SU-DHL-6 (cell line): ENCODE results near the gene KRTAP1-5.

Experiments used
- H2AFZ ChIP-seq: fragments of 200-600 bp; sonication (generic); 2 replicates; pipeline ENCODE4 v1.6.1; 2014; ENCODE audit warnings: low read depth, mild to moderate bottlenecking, moderate library complexity, mixed read lengths, antibody characterized with exemption, low read length; ENCODE audit not compliant: severe bottlenecking
- H3F3A ChIP-seq: fragments of 200-600 bp; shearing (Covaris generic); 2 replicates; pipeline ENCODE4 v1.6.0; 2016; ENCODE audit warnings: antibody characterized with exemption, mild to moderate bottlenecking; ENCODE audit not compliant: insufficient read depth
- H3K27ac ChIP-seq: fragments of 200-600 bp; sonication (generic); 2 replicates; pipeline ENCODE4 v1.5.1; 2016; ENCODE audit warnings: low read depth, mild to moderate bottlenecking, low read length, moderate library complexity, mixed read lengths
- H3K27me3 ChIP-seq: fragments of 200-600 bp; sonication (generic), shearing (Covaris generic); 2 replicates; pipeline ENCODE4 v1.6.0; 2014; ENCODE audit warnings: mild to moderate bottlenecking, low read length
- H3K36me3 ChIP-seq: fragments of 200-600 bp; sonication (generic); 2 replicates; pipeline ENCODE4 v1.6.1; 2014; ENCODE audit warnings: mild to moderate bottlenecking, low read length, mixed read lengths
- H3K4me2 ChIP-seq: fragments of 300-600, 200-600 bp; shearing (Covaris generic), sonication (generic); 2 replicates; pipeline ENCODE4 v1.6.0; 2014; ENCODE audit warnings: low read length, low read depth, mild to moderate bottlenecking; ENCODE audit not compliant: poor library complexity, severe bottlenecking
- H3K4me3 ChIP-seq: fragments of 200-600 bp; sonication (generic); 2 replicates; pipeline ENCODE4 v1.5.1; 2014; ENCODE audit warnings: antibody characterized with exemption, low read length, mild to moderate bottlenecking, mixed read lengths; ENCODE audit not compliant: insufficient read depth, poor library complexity, severe bottlenecking
- H3K79me2 ChIP-seq: fragments of 200-600 bp; sonication (generic); 2 replicates; pipeline ENCODE4 v1.6.1; 2014; ENCODE audit warnings: mild to moderate bottlenecking, low read length, moderate library complexity; ENCODE audit not compliant: insufficient read depth
- H3K9ac ChIP-seq: fragments of 200-600 bp; sonication (generic); 2 replicates; pipeline ENCODE4 v1.7.0; 2014; ENCODE audit warnings: mild to moderate bottlenecking, low read length
- H3K9me2 ChIP-seq: fragments of 200-600 bp; sonication (generic); replicated peaks from 2 replicates; pipeline ENCODE4 v1.6.1; 2014; ENCODE audit warnings: low read length; ENCODE audit not compliant: insufficient read depth
- H3K9me3 ChIP-seq: fragments of 200-600 bp; sonication (generic); 2 replicates; pipeline ENCODE4 v1.6.1; 2014; ENCODE audit warnings: low read length, mixed read lengths; ENCODE audit not compliant: insufficient read depth
- H4K20me1 ChIP-seq: fragments of 200-600 bp; sonication (generic); 2 replicates; pipeline ENCODE4 v1.6.1; 2014; ENCODE audit warnings: low read depth, mild to moderate bottlenecking, antibody characterized with exemption, low read length, moderate library complexity, mixed read lengths
- CTCF ChIP-seq: fragments of 200-600 bp; sonication (generic); IDR thresholded peaks from one replicate; pipeline ENCODE4 v1.5.1; 2017; ENCODE audit warnings: antibody characterized with exemption, mild to moderate bottlenecking, low read length, moderate library complexity; ENCODE audit not compliant: insufficient read depth, poor library complexity, severe bottlenecking
- EZH2phosphoT487 ChIP-seq: fragments of 200-600 bp; sonication (generic), shearing (Covaris generic); conservative IDR thresholded peaks from 2 replicates; pipeline ENCODE4 v1.6.1; 2018; ENCODE audit warnings: mild to moderate bottlenecking, antibody characterized with exemption, low read length, moderate library complexity, mixed read lengths

KRTAP1-5 gene

GRCh38 chr17:40993084-40993483, 33.9 kb downstream of the KRTAP1-5 start:
- Histone ChIP-seq H4K20me1 (no peaks in the 10 kb centered on the region), H3K4me3 (no peak overlapping the region), H3K9me2 (no peaks in the 10 kb centered on the region), H3K4me2 (no peak overlapping the region), H3K27me3 (no peaks in the 10 kb centered on the region), H2AFZ (no peak overlapping the region), H3K9ac (no peak overlapping the region), H3F3A (no peaks in the 10 kb centered on the region), H3K27ac (no peak overlapping the region), H3K36me3 (no peaks in the 10 kb centered on the region), H3K79me2 (no peaks in the 10 kb centered on the region), H3K9me3 (no peaks in the 10 kb centered on the region)
- TF ChIP-seq EZH2phosphoT487 (no peak), CTCF (no peak)

GRCh38 chr17:40992666-40993065, 34.3 kb downstream of the KRTAP1-5 start:
- H3K9me2 ChIP-seq = no peaks in the 10 kb centered on the region
- no peak overlapping the region for H3K27ac ChIP-seq
- H3K9me3 ChIP-seq = no peaks in the 10 kb centered on the region
- no peak overlapping the region for H3K4me2 ChIP-seq
- H2AFZ ChIP-seq = no peak overlapping the region
- H3K36me3 ChIP-seq = no peaks in the 10 kb centered on the region
- no peaks in the 10 kb centered on the region for H3F3A ChIP-seq
- no peak overlapping the region for H3K4me3 ChIP-seq
- no peak overlapping the region for H3K9ac ChIP-seq
- no peaks in the 10 kb centered on the region for H3K27me3 ChIP-seq
- H4K20me1 ChIP-seq = no peaks in the 10 kb centered on the region
- no peak for TF ChIP-seq EZH2phosphoT487
- no peak for TF ChIP-seq CTCF
- H3K79me2 ChIP-seq = no peaks in the 10 kb centered on the region

DNA sequence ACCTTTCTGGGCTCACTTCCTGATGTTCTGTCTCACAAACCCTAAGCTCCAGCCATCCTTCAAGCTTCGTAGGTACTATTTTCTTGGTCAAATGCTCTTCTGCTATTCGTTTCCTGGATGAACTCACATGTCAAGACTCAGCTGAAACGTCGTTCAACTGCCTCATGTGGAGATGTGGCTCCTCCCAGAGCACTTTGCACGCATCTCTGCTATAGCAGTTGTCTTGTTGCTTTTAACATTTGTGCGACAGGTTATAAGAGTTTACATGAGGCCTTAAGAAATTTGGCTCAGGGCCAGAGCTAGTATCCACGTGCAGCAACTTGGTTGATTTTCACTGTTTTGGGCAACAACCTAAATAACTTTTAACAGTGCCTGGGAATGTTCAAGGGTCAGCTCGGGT, 40.1 kb downstream of the KRTAP1-5 start:
- Histone ChIP-seq H3K4me3 (no peak overlapping the region), H3F3A (no peaks in the 10 kb centered on the region), H3K9ac (no peak overlapping the region), H2AFZ (no peak overlapping the region), H3K27me3 (no peaks in the 10 kb centered on the region), H4K20me1 (no peaks in the 10 kb centered on the region), H3K9me3 (no peaks in the 10 kb centered on the region), H3K4me2 (no peak overlapping the region), H3K27ac (no peak overlapping the region), H3K36me3 (no peaks in the 10 kb centered on the region), H3K9me2 (no peaks in the 10 kb centered on the region), H3K79me2 (no peaks in the 10 kb centered on the region)
- TF ChIP-seq CTCF (no peak), EZH2phosphoT487 (no peak)
